Fibroblast of gingiva (primary cell): ENCODE results near the gene PRKG1.
"Not testable (repeated sequence)": the region's sequence is repeated elsewhere in the genome, so short reads cannot be mapped to it uniquely, and the experiment has no call there.

Experiments used
- DNase-seq: peaks from one replicate; pipeline ENCODE4 v3.0.0-alpha.2; 2011; ENCODE audit warnings: low read depth

The PRKG1 gene

GRCh38 chr10:51705774-51706173 lies 631.5 kb downstream of the PRKG1 start:
- peak; percentile 30 for DNase-seq

GRCh38 chr10:51706225-51706624 lies 631.9 kb downstream of the PRKG1 start:
- DNase-seq: peak; percentile 93

GRCh38 chr10:51707392-51707791 lies 633.1 kb downstream of the PRKG1 start:
- no peak for DNase-seq

GRCh38 chr10:51707821-51708424 lies 633.6 kb downstream of the PRKG1 start:
- no peak for DNase-seq

- DNase-seq: no peak
Observed at GRCh38 chr10:51708609-51709008, 634.3 kb downstream of the PRKG1 start.

GRCh38 chr10:51709324-51709972 lies 635.2 kb downstream of the PRKG1 start:
- no peak for DNase-seq

GRCh38 chr10:51711519-51711891 lies 637.2 kb downstream of the PRKG1 start:
- DNase-seq: no peak

- no peak for DNase-seq
Observed at GRCh38 chr10:51716981-51717380, 642.7 kb downstream of the PRKG1 start.

- DNase-seq: peak; percentile 23
Observed at GRCh38 chr10:51718804-51719291, 644.6 kb downstream of the PRKG1 start.

GRCh38 chr10:51724038-51724437 lies 649.8 kb downstream of the PRKG1 start:
- DNase-seq: no peak

- no peak for DNase-seq
Observed at GRCh38 chr10:51729822-51730555, 655.7 kb downstream of the PRKG1 start.

- DNase-seq: no peak
Observed at GRCh38 chr10:51733057-51733456, 658.8 kb downstream of the PRKG1 start.

GRCh38 chr10:51743146-51743545 lies 668.9 kb downstream of the PRKG1 start:
- peak; percentile 42 for DNase-seq

- no peak for DNase-seq
Observed at GRCh38 chr10:51744235-51745000, 670.1 kb downstream of the PRKG1 start.

GRCh38 chr10:51745397-51745796 lies 671.1 kb downstream of the PRKG1 start:
- no peak for DNase-seq

GRCh38 chr10:51747216-51747615 lies 672.9 kb downstream of the PRKG1 start:
- DNase-seq: no peak

GRCh38 chr10:51748959-51749358 lies 674.7 kb downstream of the PRKG1 start:
- DNase-seq: peak; percentile 44

- DNase-seq: no peak
Observed at GRCh38 chr10:51758366-51758765, 684.1 kb downstream of the PRKG1 start.

- not testable (repeated sequence) for DNase-seq
Observed at GRCh38 chr10:51758838-51759237, 684.6 kb downstream of the PRKG1 start.

GRCh38 chr10:51759896-51760534 lies 685.7 kb downstream of the PRKG1 start:
- no peak for DNase-seq

GRCh38 chr10:51760864-51761640 lies 686.8 kb downstream of the PRKG1 start:
- DNase-seq: no peak
